ENCODE results near the gene SUFU. TPM values are rescaled to one million over a fixed set of nuclear protein-coding genes. Genes with fewer than 3 reads are reported as not detected.

Gene SUFU
- total RNA-seq, 1 donor from 2014 or later = 0.79 TPM

DNA sequence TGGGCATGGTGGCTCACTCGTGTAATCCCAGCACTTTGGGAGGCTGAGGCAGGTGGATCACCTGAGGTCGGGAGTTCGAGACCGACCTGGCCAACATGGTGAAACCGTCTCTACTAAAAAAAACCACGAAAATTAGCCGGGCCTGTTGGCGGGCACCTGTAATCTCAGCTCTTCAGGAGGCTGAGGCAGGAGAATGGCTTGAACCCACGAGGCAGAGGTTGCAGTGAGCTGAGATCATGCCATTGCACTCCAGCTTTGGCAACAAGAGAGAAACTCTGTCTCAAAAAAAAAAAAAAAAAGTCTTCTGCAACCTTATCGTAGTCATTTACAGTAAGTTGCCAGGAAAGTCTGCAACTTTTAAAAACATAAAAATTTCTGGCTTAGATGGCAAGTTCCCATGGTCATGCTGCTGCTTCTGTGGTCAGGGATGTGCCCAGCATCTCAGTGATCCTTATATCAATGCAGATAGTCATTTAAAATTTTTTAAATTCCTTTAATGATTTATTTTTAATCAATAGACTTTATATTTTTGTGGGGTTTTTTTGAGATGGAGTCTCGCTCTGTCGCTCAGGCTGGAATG, 15.6 kb downstream of the SUFU start:
- H3K4me3 ChIP-seq (ENCODE audit: low read depth, low read length) = no peak overlapping the region
- FAIRE-seq = no peak
- peaks cover 3% of the 10 kb centered on the region for H3K36me3 ChIP-seq (ENCODE audit: control insufficient read depth, insufficient read depth, low read length)
- no peak for DNase-seq (ENCODE audit: low read depth)
- TF ChIP-seq, protein P1, sequence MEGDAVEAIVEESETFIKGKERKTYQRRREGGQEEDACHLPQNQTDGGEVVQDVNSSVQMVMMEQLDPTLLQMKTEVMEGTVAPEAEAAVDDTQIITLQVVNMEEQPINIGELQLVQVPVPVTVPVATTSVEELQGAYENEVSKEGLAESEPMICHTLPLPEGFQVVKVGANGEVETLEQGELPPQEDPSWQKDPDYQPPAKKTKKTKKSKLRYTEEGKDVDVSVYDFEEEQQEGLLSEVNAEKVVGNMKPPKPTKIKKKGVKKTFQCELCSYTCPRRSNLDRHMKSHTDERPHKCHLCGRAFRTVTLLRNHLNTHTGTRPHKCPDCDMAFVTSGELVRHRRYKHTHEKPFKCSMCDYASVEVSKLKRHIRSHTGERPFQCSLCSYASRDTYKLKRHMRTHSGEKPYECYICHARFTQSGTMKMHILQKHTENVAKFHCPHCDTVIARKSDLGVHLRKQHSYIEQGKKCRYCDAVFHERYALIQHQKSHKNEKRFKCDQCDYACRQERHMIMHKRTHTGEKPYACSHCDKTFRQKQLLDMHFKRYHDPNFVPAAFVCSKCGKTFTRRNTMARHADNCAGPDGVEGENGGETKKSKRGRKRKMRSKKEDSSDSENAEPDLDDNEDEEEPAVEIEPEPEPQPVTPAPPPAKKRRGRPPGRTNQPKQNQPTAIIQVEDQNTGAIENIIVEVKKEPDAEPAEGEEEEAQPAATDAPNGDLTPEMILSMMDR (IDR thresholded peaks at IDR 0.05; ENCODE audit: insufficient read depth, low read length, severe bottlenecking) = no peak
- no peaks in the 10 kb centered on the region for H3K27me3 ChIP-seq (ENCODE audit: control insufficient read depth, insufficient read depth, low read length)

DNA sequence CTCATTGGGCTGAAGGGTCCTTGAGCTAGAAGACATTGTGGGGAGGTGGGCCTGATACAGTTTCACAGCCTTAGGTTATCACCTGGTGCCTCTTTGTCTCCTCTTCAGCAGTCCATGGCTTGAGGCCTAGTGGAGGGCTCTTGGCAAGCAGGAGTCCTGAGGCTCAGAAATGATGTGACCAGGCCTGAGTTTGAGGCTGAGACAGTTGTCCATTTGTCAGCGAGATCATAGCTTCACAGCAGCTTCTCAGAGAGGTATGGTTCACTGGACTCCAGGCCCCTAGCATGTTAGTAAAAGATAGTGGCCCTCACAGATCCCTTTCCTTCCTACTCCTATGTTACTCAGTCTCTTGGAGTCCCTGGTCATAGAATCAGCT, 19.1 kb downstream of the SUFU start:
- no peaks in the 10 kb centered on the region for H3K27me3 ChIP-seq (ENCODE audit: control insufficient read depth, insufficient read depth, low read length)
- no peak for DNase-seq (ENCODE audit: low read depth)
- no peaks in the 10 kb centered on the region for H3K36me3 ChIP-seq (ENCODE audit: control insufficient read depth, insufficient read depth, low read length)
- H3K4me3 ChIP-seq (ENCODE audit: low read depth, low read length) = no peak overlapping the region
- TF ChIP-seq, protein P1 (IDR thresholded peaks at IDR 0.05; ENCODE audit: insufficient read depth, low read length, severe bottlenecking) = no peak
- FAIRE-seq = peak; percentile 18

DNA sequence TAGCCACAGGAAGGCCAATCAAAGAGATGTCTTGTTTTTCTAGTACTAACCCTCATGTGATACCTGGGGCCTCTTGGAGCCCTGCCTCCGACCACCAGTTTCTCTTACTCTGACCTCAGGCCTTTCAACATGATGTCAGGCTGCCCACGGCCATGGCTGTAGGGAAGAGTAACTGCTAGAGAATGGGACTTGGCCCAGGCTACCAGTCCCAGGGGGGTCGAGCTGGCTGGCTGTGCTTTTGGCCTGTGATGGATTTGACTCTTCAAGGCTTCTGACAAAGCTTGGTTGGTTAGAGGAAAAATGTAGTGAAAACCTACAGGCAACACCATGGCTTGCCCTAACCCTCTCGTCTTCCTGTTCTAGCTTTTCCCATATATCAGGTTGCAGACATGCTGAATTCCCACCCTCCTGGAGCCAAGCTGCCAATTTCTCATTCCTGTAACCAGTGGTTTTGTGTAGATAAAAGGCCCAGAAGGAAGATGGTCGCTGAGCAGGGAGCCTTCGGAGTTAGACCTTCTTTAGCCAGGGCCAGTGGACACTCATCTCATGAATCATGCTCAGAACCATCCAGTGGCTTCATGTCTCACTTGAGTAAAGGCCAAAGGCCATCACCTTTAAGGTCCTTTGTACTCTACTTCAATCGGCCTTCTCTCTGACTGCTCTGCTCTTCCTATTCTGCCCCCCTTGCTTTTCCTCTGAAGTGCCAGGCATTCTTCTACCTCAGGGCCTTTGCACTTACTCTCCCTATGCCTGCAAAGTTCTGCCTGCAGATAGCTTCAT, 19.7 kb downstream of the SUFU start:
- TF ChIP-seq, protein P1 (IDR thresholded peaks at IDR 0.05; ENCODE audit: insufficient read depth, low read length, severe bottlenecking) = no peak
- no peak for FAIRE-seq
- H3K36me3 ChIP-seq (ENCODE audit: control insufficient read depth, insufficient read depth, low read length) = no peaks in the 10 kb centered on the region

DNA sequence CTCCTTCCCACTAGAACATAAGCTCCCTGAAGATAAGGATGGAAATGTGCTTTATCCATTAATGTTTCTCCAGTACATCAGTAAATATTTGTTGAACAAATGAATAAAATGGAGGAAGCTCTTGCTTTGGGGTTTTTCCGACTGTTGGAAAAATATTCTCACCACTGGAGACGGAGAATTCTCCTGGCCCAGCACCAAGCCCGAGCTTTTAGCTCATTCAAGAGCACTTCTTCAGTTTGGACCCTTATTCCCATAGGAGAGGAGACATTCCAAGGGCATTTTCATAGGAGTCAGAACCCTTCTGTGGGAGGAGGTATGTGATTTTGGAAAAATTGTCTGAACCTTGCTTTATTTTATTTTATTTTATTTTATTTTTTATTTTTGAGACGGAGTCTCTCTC, 21.0 kb downstream of the SUFU start:
- Histone ChIP-seq H3K27me3 (ENCODE audit: control insufficient read depth, insufficient read depth, low read length) (no peaks in the 10 kb centered on the region), H3K4me3 (ENCODE audit: low read depth, low read length) (no peak overlapping the region), H3K36me3 (ENCODE audit: control insufficient read depth, insufficient read depth, low read length) (no peaks in the 10 kb centered on the region)
- TF ChIP-seq, protein P1 (IDR thresholded peaks at IDR 0.05; ENCODE audit: insufficient read depth, low read length, severe bottlenecking) = no peak
- DNase-seq (ENCODE audit: low read depth) (no peak), FAIRE-seq (no peak)

More for the DNA sequence above, 19.7 kb downstream of the SUFU start:
- Histone ChIP-seq H3K27me3 (ENCODE audit: control insufficient read depth, insufficient read depth, low read length) (no peaks in the 10 kb centered on the region), H3K4me3 (ENCODE audit: low read depth, low read length) (no peak overlapping the region)
- DNase-seq (ENCODE audit: low read depth) = no peak

DNA sequence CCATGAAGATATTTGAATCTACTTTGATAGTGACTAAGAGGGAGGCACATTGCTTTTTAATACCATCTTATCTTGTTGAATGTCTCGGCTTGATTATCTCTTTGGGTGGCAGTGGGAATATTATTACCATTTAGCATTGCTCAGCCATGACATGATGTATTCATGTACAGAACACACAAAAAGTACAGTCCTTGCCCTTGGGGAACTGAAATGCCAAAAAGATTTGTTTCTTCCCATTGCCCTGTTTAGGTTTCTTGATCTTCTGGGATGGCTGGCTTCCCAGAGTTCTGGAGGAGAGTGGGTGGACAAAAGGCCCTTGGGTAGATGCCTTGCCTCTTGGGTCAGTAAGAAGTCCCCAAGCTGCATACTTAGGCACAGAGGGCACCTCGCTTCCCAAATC, 23.8 kb downstream of the SUFU start:
- no peak for FAIRE-seq
- no peak for DNase-seq (ENCODE audit: low read depth)
- Histone ChIP-seq H3K27me3 (ENCODE audit: control insufficient read depth, insufficient read depth, low read length) (no peaks in the 10 kb centered on the region), H3K4me3 (ENCODE audit: low read depth, low read length) (no peak overlapping the region), H3K36me3 (ENCODE audit: control insufficient read depth, insufficient read depth, low read length) (no peaks in the 10 kb centered on the region)
- TF ChIP-seq, protein P1 (IDR thresholded peaks at IDR 0.05; ENCODE audit: insufficient read depth, low read length, severe bottlenecking) = no peak

Data from bronchial epithelial cell (primary cell).